HFF-Myc (cell line): Measurements from ENCODE around the gene STAU1.

Experiments
- DNase-seq: peaks from one replicate; pipeline ENCODE4 v3.0.0-alpha.2; 2011; ENCODE audit warnings: low read depth; ENCODE audit errors: extremely low read depth
- H3K4me3 ChIP-seq: replicated peaks from 2 replicates; pipeline ENCODE4 v1.5.1; 2011; ENCODE audit warnings: low read depth, mild to moderate bottlenecking, control low read depth, low read length
- CTCF ChIP-seq: IDR thresholded peaks from 2 replicates; pipeline ENCODE4 v1.5.1; 2012; ENCODE audit warnings: mild to moderate bottlenecking, low read depth, low read length, control low read depth; ENCODE audit errors: missing control alignments

Gene STAU1

GRCh38 chr20:49230561-49231133, 42.5 kb upstream of the STAU1 start:
- no peak overlapping the region for H3K4me3 ChIP-seq
- no peak for TF ChIP-seq CTCF
- no peak for DNase-seq

GRCh38 chr20:49230021-49230420, 41.9 kb upstream of the STAU1 start:
- no peak for TF ChIP-seq CTCF
- DNase-seq: no peak
- no peak overlapping the region for H3K4me3 ChIP-seq

DNA sequence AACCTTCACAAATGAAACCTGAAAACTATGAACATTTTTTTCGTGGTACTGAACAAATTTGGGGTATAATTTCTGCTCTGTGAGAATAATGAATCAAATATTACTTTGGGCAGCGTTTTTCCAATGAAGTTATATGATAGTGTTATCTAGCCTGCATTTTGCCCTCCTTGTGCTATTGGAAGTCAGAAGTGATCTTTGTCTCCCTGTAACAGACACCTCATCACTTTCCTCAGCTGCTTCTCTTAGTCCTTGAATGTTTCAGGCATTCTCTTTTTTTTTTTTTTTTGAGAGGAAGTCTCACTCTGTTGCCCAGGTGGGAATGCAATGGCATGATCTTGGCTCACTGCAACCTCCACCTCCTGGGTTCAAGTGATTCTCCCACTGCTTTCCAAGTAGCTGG, 41.2 kb upstream of the STAU1 start:
- DNase-seq: no peak
- no peak overlapping the region for H3K4me3 ChIP-seq
- no peak for TF ChIP-seq CTCF

- no peak for DNase-seq
- H3K4me3 ChIP-seq: no peak overlapping the region
- TF ChIP-seq CTCF: no peak
Measured at GRCh38 chr20:49228676-49229075, 40.5 kb upstream of the STAU1 start.

DNA sequence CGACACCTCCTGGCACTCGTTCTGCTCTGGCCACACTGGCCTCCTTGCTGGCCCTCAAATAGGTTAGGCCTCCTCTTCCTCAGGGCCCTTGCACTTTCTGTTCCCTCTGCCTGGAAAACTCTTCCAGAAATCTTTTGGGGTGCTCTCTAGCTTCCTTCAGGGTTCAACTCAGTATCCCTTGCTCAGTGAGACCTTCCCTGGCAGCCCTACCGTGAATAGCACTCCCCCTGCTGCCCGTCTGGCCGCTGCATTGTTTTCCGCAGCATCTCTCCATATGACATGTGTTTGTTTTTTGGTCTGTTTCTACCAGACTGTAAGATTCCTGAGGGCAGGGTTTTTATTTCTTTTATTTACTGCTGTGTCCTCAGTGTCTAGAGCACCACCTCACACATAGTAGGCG, 37.8 kb upstream of the STAU1 start:
- no peak overlapping the region for H3K4me3 ChIP-seq
- no peak for TF ChIP-seq CTCF
- no peak for DNase-seq

DNA sequence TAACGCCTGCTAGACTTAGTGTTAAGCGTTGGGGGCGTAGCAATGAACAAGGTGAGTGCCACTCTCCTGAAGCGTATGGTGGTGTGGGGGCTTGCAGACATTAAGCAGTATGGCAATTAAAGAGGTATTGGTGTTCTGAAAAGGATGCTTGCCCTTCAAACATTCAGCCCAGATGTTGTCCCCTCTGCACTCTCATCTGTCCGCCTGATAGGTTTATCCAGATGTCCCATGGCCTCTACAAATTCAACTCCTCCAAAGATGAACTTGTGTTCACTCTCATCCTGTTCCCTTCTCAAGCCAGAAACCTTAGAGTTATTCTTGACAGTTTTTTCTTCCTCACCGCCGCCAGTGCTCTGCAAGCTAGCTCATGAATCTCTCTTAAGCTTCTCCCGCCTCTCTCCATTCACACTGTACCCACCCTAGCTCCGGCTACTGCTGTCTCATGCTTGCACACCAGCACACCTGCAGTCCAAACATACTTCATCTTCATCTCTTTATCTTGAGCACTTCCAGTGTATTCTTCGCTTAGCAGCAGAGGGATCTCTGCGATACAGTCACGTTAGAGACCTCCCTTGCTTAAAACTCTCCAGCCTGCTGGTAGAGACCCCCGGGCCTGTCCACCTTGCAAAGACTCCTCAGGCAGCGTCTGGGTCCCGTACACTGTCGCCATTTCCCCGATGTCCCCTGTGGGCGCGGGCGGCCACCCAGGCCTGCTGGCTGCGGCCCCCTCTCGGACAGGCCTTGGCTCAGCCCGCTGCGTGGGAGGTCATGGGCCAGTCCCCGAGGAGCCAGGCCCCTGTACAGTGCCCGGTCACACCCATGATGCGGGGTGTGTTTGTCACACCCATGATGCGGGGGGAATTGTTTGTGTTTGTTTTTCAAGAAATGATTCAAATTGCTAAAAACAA, 32.0 kb upstream of the STAU1 start:
- H3K4me3 ChIP-seq: peak overlapping the region; percentile 67
- DNase-seq: no peak
- TF ChIP-seq CTCF: no peak
